ENCODE results near the gene CDC14B.

Gene CDC14B

DNA sequence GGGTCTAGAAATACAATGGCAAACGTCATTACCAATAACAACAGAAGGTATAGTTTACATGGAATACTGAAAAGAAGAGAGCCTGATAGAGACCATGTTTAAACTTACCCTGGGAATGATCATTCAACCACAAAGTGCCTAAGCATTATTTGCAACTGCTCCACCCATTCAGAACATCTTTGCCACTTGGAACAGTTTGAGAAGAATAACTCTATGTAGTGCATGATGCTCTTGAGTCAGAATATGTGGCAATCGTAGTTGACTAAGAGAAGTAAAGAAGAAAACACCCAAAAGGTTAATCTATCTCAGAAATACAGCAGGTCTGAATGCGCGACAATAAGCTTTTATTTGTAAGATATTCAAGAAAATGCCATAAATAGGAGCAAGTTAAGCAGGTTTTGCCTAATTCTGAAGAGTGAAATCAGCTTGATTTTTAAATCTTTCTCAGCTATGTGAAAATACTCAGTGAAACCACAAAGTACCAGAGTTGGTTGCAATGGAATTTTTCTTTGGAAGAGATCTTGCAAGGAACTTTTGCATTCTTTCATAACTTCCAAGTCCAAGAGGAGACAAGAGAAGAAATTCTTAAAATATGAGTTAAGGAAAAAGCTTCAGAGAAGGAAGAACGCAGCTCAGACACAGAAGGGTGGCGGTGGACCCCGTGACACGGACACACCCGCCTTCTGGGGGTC lies 105.4 kb downstream of the CDC14B start:
- TF ChIP-seq, protein P1, sequence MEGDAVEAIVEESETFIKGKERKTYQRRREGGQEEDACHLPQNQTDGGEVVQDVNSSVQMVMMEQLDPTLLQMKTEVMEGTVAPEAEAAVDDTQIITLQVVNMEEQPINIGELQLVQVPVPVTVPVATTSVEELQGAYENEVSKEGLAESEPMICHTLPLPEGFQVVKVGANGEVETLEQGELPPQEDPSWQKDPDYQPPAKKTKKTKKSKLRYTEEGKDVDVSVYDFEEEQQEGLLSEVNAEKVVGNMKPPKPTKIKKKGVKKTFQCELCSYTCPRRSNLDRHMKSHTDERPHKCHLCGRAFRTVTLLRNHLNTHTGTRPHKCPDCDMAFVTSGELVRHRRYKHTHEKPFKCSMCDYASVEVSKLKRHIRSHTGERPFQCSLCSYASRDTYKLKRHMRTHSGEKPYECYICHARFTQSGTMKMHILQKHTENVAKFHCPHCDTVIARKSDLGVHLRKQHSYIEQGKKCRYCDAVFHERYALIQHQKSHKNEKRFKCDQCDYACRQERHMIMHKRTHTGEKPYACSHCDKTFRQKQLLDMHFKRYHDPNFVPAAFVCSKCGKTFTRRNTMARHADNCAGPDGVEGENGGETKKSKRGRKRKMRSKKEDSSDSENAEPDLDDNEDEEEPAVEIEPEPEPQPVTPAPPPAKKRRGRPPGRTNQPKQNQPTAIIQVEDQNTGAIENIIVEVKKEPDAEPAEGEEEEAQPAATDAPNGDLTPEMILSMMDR (IDR thresholded peaks at IDR 0.05; ENCODE audit: extremely low read depth, missing control alignments): no peak
- DNase-seq (ENCODE audit: low spot score): no peak

DNA sequence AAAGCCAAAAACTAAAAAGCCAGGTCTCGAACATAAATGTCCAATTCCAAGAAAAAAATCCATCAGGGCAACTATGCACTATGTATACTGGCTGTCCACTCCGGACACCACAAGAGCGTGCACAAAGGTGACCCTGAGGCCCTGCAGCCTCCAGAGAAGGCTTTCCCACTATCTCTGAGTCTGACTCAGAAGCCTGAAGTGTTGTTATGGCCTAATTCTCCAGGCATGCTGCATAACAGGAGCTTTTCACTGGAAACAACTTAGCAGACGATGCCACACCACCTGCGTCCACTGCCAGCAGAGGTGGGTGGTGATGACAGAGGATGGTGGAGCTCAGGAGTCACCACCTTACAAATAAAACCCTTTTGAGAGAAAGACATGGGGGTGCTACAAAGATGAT lies 106.0 kb downstream of the CDC14B start:
- TF ChIP-seq, protein P1 (IDR thresholded peaks at IDR 0.05; ENCODE audit: extremely low read depth, missing control alignments): no peak
- no peak for DNase-seq (ENCODE audit: low spot score)

DNA sequence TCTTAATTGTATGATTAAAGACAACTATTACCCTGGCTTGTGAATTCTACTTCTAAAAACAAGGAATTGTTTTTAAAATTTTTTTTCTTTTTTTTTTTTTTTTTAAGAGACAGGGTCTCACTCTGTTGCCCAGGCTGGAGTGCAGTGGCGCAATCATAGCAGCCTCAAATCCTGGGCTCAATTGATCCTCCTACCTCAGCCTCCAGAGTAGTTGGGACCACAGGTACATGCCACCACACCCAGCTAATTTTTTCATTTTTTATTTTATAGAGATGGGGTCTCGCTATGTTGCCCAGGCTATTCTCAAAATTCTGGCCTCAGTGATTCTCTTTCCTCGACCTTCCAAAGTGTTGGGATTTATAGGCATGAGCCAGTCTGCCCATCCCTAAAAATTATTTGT lies 107.4 kb downstream of the CDC14B start:
- DNase-seq (ENCODE audit: low spot score): no peak
- TF ChIP-seq, protein P1 (IDR thresholded peaks at IDR 0.05; ENCODE audit: extremely low read depth, missing control alignments): no peak

DNA sequence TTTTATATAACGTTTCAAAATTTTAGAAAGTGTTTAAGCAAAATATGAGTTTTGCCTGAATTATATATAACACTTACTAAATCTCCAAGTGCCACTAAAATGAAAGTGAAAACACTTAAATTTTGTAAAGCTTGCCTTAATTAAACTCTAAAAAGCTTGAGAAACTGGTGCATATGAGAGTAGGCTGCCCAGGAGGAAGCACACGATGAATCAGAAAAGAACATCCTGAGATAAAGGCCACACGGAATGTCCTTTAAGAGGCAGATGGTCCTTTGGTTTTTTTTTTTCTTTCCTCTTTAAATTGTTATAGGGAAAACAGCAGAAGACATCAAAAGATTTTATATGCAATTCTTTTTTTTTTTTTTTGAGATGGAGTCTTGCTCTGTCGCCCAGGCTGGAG lies 109.4 kb downstream of the CDC14B start:
- TF ChIP-seq, protein P1 (IDR thresholded peaks at IDR 0.05; ENCODE audit: extremely low read depth, missing control alignments): no peak
- no peak for DNase-seq (ENCODE audit: low spot score)

DNA sequence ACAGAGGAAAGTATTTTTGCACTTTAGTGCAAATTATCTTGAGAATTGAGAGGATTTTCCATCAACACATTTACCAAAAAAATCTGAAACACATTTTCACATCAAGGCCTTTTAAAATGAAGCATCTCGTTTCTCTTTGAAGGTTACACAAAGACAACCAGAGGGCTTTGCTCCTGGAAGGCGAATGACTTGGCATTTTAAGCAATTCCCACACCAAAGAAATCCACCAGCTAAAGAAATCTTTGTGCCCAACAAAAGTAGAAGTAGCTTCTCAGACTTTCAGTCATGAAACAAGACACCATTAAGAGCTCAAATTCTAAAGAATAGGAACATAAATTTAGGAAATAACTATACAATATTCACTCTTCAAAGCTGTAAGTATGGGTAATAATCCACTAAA lies 109.8 kb downstream of the CDC14B start:
- DNase-seq (ENCODE audit: low spot score): no peak
- TF ChIP-seq, protein P1 (IDR thresholded peaks at IDR 0.05; ENCODE audit: extremely low read depth, missing control alignments): no peak

DNA sequence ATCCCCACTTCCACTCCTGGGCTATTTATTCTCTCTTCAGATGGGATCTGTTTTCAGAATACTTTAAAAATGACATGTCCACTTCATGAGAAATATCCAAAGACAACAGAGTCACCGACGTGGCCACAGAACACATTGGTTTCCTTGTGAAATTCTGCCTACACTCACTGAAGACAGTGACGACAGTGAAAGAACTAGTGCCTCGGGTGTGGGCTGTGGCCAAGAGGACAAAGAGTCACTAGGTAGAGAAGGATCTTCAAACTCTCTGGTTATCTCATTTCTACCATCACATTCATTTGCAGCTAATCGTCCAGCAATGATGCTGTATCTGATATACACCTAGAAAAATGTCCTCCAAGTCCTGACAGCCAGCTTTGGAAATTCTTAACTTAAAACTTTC lies 110.6 kb downstream of the CDC14B start:
- DNase-seq (ENCODE audit: low spot score): no peak
- TF ChIP-seq, protein P1 (IDR thresholded peaks at IDR 0.05; ENCODE audit: extremely low read depth, missing control alignments): no peak

DNA sequence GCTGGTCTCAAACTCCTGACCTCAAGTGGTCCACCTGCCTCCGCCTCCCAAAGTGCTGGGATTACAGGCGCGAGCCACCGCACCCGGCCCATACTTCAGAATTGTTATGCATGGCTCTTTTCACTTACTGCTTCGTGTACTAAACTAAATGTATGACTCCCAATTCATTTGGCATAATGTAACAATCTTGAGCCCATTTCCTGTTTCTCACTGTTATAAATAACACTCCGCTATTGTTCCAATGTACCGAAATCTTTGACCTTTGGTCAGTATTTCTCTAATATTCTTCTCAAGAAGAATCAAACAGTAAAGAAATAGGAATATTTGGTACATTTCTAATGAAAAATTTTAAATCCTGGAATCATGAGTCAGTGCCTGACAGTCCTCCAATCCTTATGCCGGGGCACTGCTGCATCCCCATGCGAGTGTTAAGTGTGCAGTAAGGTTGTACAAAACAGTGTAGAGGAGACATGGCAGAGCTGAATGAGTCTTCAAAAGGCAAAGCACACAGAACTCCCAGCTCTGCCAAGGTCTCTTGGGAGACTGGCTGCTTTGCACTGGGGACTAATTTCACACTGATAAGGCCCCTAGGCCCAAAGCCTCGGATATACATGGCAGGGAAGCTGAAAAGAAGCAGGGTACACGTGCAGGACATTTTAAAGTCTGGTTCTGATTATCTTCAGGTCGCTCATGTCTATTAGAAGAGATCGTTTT lies 111.3 kb downstream of the CDC14B start:
- TF ChIP-seq, protein P1 (IDR thresholded peaks at IDR 0.05; ENCODE audit: extremely low read depth, missing control alignments): no peak
- DNase-seq (ENCODE audit: low spot score): no peak
